Measurements from ENCODE around the gene PRPF6. TPM values are rescaled to one million over a fixed set of nuclear protein-coding genes. Genes with fewer than 3 reads are reported as not detected.
A peak's percentile ranks its signal among the peaks of the same experiment; 100 is the strongest.

Gene PRPF6
- total RNA-seq, 6 donors from 2014 or later: 60.5 to 113 (median 68.0) TPM

- no peaks in the 10 kb centered on the region for H3K9me3 ChIP-seq
- no peak overlapping the region for H3K4me3 ChIP-seq
- H3K36me3 ChIP-seq: peaks cover 0 to 41% (median 32%) of the 10 kb centered on the region in 4 donors
- ATAC-seq (ENCODE audit: low FRiP score in 2 of 2) (no peak), DNase-seq (peak in 1 of 2 donors; percentile 85)
- H3K27me3 ChIP-seq: no peaks in the 10 kb centered on the region
- no peak for TF ChIP-seq EP300 (IDR thresholded peaks at IDR 0.05)
- TF ChIP-seq CTCF (IDR thresholded peaks at IDR 0.05): no peak
- TF ChIP-seq POLR2A (IDR thresholded peaks at IDR 0.05): no peak
- no peak for TF ChIP-seq POLR2AphosphoS5 (IDR thresholded peaks at IDR 0.05)
- no peak overlapping the region for H3K27ac ChIP-seq
- H3K4me1 ChIP-seq: peaks cover 50 to 68% (median 56%) of the 10 kb centered on the region in 4 donors
- 95 to 99% methylated on average over 19 to 39 of the region's 39 CpGs for WGBS, 2 donors
Measured at GRCh38 chr20:63945921-63946920, 34.7 kb upstream of the PRPF6 start.

DNA sequence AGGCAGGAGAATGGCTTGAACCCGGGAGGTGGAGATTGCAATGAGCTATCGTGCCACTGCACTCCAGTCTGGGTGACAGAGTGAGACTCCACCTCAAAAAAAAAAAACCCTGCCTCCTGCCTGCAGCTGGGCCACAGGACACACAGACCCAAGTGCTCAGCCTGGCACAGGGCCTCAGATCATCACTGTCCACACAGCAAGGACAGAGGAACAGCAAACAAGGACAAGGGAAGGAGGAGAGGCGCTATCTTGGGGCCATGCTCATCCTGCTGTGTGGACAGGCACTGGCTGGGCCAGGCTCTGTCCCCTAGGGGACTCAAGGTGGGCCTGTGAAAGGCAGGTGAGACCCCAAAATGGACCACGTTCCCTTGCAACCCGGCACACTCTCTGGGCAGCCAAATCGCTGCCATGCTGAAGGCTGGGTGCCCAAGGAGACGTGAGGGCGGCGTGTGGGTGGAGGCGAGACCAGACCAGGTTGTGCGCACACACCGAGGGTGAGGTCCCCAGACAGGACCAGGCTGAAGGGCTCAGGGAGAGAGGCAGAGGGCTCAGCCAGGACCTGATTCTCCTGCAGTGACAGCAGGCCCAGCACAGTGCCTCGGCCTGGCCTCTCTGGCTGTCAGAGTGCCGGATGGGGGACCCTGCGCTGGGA, 33.8 kb upstream of the PRPF6 start:
- TF ChIP-seq CTCF (IDR thresholded peaks at IDR 0.05) (no peak), POLR2A (IDR thresholded peaks at IDR 0.05) (no peak), EP300 (IDR thresholded peaks at IDR 0.05) (no peak), POLR2AphosphoS5 (IDR thresholded peaks at IDR 0.05) (no peak)
- Histone ChIP-seq H3K27me3 (no peaks in the 10 kb centered on the region), H3K4me3 (no peak overlapping the region), H3K36me3 (peaks cover 0 to 41% (median 32%) of the 10 kb centered on the region in 4 donors), H3K4me1 (peaks cover 53 to 71% (median 61%) of the 10 kb centered on the region in 4 donors), H3K27ac (peak overlapping the region in 2 of 4 donors; percentile 69 to 87), H3K9me3 (no peaks in the 10 kb centered on the region)
- DNase-seq (peak in 1 of 2 donors; percentile 53), ATAC-seq (ENCODE audit: low FRiP score in 2 of 2) (no peak)
- 81 to 88% methylated on average over 6 to 15 of the region's 15 CpGs for WGBS, 2 donors

DNA sequence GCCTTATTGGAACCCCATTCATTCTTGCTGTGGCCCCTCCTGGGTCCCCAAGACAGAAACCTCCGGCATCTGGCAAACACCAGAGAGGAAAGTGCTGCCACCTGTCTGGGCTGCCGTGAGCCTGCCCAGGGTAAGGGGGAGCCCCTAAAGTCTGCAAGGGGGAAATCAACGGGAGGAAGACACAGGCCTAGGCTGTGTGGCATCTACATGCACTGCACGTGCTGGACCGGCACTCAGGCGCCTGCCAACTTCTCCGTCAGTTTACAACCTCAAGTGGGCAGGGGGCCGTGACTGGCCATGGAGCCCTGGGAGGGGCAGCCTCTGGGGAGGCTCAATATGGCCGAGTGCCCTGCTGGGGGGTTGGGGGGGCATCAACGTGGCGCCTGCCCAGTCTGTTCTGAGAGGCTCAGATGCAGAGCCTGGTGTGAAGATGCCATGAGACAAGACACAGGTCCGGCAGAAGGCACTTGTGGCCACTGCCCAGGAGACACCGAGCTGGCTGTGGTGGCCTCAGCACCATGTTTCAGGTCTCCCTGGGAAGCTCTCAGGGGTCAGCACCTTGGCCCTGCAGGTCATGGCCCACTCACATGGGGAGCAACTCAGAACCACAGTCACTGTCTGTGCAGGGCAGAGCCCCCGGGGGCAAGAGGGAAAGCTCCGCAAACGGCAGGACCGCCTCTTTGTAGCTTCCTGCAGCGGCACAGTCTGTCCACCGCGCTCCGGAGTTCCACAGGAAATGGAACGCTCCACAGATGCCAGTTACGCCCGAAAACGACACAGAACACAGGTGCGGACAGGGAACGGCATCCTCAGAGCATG, 33.1 kb upstream of the PRPF6 start:
- Histone ChIP-seq H3K4me1 (peaks cover 54 to 71% (median 63%) of the 10 kb centered on the region in 4 donors), H3K9me3 (no peaks in the 10 kb centered on the region), H3K36me3 (peaks cover 0 to 44% (median 32%) of the 10 kb centered on the region in 4 donors), H3K27ac (peak overlapping the region in 3 of 4 donors; percentile 69 to 91 (median 87)), H3K4me3 (peak overlapping the region in 2 of 4 donors; percentile 2 to 15), H3K27me3 (no peaks in the 10 kb centered on the region)
- WGBS, 2 donors: 55% methylated on average over 16 to 27 of the region's 27 CpGs
- ATAC-seq (ENCODE audit: low FRiP score in 2 of 2) (no peak), DNase-seq (peak in 1 of 2 donors; percentile 69)
- peak; percentile 24 to 43 for TF ChIP-seq POLR2AphosphoS5 (IDR thresholded peaks at IDR 0.05)
- TF ChIP-seq EP300 (IDR thresholded peaks at IDR 0.05): no peak

- Histone ChIP-seq H3K27me3 (no peaks in the 10 kb centered on the region), H3K9me3 (no peaks in the 10 kb centered on the region), H3K4me3 (no peak overlapping the region), H3K27ac (peak overlapping the region; percentile 65 to 91 (median 76)), H3K4me1 (peaks cover 72 to 86% (median 74%) of the 10 kb centered on the region in 4 donors), H3K36me3 (peaks cover 0 to 14% (median 7%) of the 10 kb centered on the region in 4 donors)
- no peak for ATAC-seq (ENCODE audit: low FRiP score in 2 of 2)
- DNase-seq: peak in 1 of 2 donors; percentile 63
- 85 to 88% methylated on average over 6 to 20 of the region's 20 CpGs for WGBS, 2 donors
- TF ChIP-seq POLR2AphosphoS5 (IDR thresholded peaks at IDR 0.05) (no peak), POLR2A (IDR thresholded peaks at IDR 0.05) (no peak), CTCF (IDR thresholded peaks at IDR 0.05) (no peak)
Measured at GRCh38 chr20:63950701-63951397, 30.1 kb upstream of the PRPF6 start.

Measured in upper lobe of left lung (tissue), 6 donors.